GM18508 (cell line): ENCODE measurements around the gene APP.

Experiments used
- ATAC-seq: cut with Tn5 transposase; IDR thresholded peaks from one replicate; pipeline ENCODE4 v1.9.1; 2021; ENCODE audit warnings: moderate number of reproducible peaks; ENCODE audit not compliant: insufficient read depth, unreplicated experiment

Gene APP

GRCh38 chr21:25891596-25891995 lies 279.0 kb downstream of the APP start:
- ATAC-seq: no peak

DNA sequence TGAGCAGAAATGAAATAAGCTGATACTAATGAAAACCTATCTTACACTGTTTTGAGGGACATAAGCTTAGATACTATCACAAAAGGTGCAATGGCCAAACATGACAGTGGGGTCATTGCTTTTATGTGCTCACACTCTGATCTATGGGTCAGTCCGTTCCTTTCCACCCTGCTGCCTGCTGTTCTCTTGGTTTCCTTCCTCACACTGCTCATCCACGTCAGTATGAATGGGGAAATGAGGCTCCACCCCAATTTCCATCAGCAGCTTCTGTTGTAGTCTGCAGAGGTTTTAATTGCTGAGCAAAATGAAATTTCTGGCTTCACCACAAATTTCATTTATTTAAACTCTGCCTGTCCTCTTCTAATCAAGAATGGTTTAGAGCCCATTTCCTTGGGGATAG lies 280.6 kb downstream of the APP start:
- no peak for ATAC-seq

DNA sequence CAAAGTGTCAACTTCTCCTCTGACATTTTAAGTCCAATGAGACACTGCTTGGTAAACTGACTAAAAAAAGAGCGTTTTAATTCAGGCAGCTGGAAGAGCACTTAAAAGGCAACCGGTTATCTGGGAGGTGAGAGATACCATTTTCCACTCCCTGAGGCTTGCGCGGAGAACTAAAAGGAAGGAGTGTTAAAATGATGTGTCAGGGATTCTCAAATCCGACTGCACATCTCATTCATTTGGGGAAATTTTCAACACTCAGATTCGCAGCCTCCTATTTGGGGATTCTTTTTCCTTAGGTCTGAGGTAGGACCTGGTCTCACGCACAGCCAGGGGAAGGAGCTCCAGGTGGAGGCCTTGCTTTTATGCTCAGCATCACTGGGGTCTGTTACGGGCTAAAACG lies 281.9 kb downstream of the APP start:
- no peak for ATAC-seq

GRCh38 chr21:25887646-25888306 lies 282.8 kb downstream of the APP start:
- ATAC-seq: no peak

GRCh38 chr21:25887166-25887565 lies 283.4 kb downstream of the APP start:
- no peak for ATAC-seq

DNA sequence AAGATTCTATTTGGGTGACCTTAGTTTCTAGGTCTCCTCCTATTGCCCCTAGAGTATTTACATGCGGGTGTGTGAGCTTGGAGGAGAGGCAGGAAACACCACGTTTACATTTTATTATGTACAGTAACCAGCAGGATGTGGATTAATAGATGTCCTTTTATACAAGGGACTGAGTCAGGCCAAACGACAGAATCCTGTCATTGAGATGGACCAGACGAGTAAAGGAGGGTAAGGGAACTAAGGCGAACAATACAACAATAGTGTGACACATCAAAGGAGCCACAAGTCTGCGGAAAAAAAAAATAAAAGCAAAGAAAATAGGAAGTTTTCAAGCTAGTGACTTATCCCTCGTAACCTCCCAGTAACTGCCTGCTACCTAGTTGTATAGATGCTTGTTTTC lies 284.7 kb downstream of the APP start:
- ATAC-seq: no peak

- ATAC-seq: no peak
Observed at GRCh38 chr21:25885405-25885804, 285.2 kb downstream of the APP start.

DNA sequence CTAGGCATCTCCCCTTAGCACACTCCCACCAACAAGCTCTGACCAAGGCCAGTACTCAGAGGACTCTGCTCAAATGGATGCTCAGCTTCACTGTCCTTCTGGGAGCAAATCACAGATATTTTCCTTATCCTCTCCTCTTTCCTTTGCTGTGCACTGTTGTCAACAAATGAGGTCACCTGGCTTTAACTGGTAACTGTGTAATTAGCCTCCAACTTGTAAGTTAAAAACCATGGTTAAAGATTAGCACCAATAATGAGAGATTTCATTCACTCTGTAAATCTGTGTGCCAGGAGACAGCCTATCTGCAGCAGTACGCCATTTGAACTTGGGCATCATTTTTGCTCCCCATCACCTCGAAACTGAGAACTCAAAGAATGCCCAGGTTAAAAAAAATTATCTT lies 286.3 kb downstream of the APP start:
- ATAC-seq: no peak

- peak; percentile 67 for ATAC-seq
Observed at GRCh38 chr21:25881524-25882376, 288.8 kb downstream of the APP start.

GRCh38 chr21:25879203-25879602 lies 291.4 kb downstream of the APP start:
- ATAC-seq: no peak

- ATAC-seq: no peak
Observed at GRCh38 chr21:25878344-25878743, 292.2 kb downstream of the APP start.

- no peak for ATAC-seq
Observed at GRCh38 chr21:25872271-25872670, 298.3 kb downstream of the APP start.

GRCh38 chr21:25871566-25871965 lies 299.0 kb downstream of the APP start:
- no peak for ATAC-seq

GRCh38 chr21:25870084-25870483 lies 300.5 kb downstream of the APP start:
- no peak for ATAC-seq

DNA sequence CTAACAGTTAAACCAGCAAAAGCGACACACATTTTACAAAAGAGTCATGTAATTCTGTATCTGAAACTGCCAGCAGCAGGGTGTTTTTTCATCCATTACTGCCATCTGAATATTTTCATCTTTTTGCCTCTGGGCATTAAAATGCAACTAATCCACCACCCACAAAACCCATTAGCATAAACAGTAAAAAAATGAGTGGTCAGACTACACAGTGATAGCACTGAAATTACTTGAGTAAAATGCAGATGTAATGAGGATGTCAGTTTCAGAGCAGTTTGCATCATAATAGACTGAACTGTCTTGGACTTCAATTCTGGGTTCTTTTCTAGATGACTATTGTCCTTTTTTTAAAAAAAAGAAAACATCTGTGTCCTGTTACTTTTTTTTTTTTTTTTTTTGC lies 303.5 kb downstream of the APP start:
- ATAC-seq: no peak

GRCh38 chr21:25863747-25864146 lies 306.8 kb downstream of the APP start:
- ATAC-seq: no peak

GRCh38 chr21:25863031-25863430 lies 307.5 kb downstream of the APP start:
- no peak for ATAC-seq

GRCh38 chr21:25862596-25862995 lies 308.0 kb downstream of the APP start:
- peak; percentile 76 for ATAC-seq

DNA sequence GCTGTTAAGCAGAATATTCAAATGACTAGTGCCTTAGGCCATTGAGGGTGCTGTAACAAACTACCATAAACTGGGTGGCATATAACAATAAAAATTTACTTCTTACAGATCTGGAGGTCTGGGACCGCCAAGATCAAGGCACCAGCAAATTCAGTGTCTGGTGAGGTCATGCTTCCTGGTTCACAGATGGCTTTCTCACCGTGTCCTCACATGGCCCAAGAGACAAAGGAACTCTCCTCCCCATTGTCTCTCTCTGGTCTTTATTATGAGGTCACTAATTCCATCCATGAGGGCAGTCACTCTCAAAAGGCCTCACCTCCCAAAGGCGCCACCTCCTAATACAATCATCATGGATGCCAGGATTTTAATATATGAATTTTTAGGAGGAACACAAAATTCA lies 308.5 kb downstream of the APP start:
- no peak for ATAC-seq

DNA sequence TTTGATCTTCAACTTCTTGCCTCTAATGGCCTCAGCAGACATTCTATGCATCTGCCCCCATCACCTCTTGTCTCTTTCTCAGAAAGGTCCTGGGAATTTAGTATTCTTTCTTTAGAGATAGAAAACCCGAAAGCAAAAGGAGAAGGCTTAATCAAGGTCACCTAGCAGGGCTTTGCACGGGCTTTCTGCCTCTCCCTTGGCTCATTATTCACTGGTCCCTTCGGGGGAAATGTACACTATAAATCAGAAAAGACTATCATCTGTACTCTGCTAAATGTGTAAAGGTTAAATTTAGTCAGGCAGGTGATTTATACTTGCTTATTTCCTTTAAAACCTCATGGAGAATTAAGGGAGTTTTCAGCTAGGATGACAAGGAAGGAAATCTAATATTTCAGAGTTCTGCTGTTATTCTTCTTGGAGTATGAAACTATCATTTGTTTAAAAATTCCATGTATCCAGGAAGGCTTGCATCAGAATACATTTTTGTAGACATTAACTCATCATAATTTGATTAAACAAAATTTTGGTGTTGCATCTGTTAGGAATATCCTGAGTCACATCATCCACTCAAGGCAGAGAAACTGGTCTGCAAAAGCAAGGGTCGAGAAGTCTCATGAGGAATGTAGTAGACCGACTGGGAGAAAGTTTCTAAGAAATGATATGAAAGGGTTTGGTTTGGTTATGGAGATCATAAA lies 311.2 kb downstream of the APP start:
- no peak for ATAC-seq

- ATAC-seq: no peak
Observed at GRCh38 chr21:25858325-25858724, 312.2 kb downstream of the APP start.
